NCI-H2171 (cell line): Measurements from ENCODE around the gene NATD1.

Experiments used
- DNase-seq: peaks from one replicate; lab custom pipeline; 2025; lab: John Stamatoyannopoulos, UW

NATD1 gene

GRCh38 chr17:21275579-21276263, 22.5 kb upstream of the NATD1 start:
- peak; percentile 78 for DNase-seq

GRCh38 chr17:21275047-21275578, 21.9 kb upstream of the NATD1 start:
- no peak for DNase-seq

GRCh38 chr17:21272881-21273792, 19.9 kb upstream of the NATD1 start:
- DNase-seq, result no peak

GRCh38 chr17:21272250-21272649, 19.0 kb upstream of the NATD1 start:
- DNase-seq, result no peak

- DNase-seq, result no peak
These were observed 18.4 kb upstream of the NATD1 start for GRCh38 chr17:21271454-21272183.

- DNase-seq, result no peak
These were observed 16.2 kb upstream of the NATD1 start for GRCh38 chr17:21269394-21269793.

- DNase-seq, result no peak
These were observed 15.5 kb upstream of the NATD1 start for GRCh38 chr17:21268596-21269188.

- no peak for DNase-seq
These were observed 10.2 kb upstream of the NATD1 start for GRCh38 chr17:21263376-21263775.

- no peak for DNase-seq
These were observed 9.2 kb upstream of the NATD1 start for GRCh38 chr17:21262259-21262993.

- DNase-seq, result no peak
These were observed 5.4 kb upstream of the NATD1 start for GRCh38 chr17:21258593-21258992.

GRCh38 chr17:21253646-21254441, 634 bp upstream of the NATD1 start:
- no peak for DNase-seq

GRCh38 chr17:21252289-21252795, 868 bp downstream of the NATD1 start:
- DNase-seq, result no peak

GRCh38 chr17:21251337-21252010, 1.7 kb downstream of the NATD1 start:
- DNase-seq, result no peak

GRCh38 chr17:21250854-21251253, 2.4 kb downstream of the NATD1 start:
- DNase-seq, result no peak

- DNase-seq, result no peak
These were observed 3.1 kb downstream of the NATD1 start for GRCh38 chr17:21249920-21250703.

- DNase-seq, result no peak
These were observed 4.0 kb downstream of the NATD1 start for GRCh38 chr17:21249086-21249795.

- no peak for DNase-seq
These were observed 4.7 kb downstream of the NATD1 start for GRCh38 chr17:21248500-21248899.
